Spleen (tissue), 11 donors: ENCODE measurements around the gene ASZ1. TPM values are rescaled to one million over a fixed set of nuclear protein-coding genes. Genes with fewer than 3 reads are reported as not detected.

Experiments used
- DNase-seq: peaks from one replicate; pipeline ENCODE4 v3.0.0-alpha.2; 2020
- H3K27ac ChIP-seq, 8 donors: fragments of 200-600 bp; sonication (generic) in 7 of 8; 1 replicate in 4 of 8; 2 replicates in 4 of 8; pipeline versions ENCODE4 v1.5.0 to v1.8.0; 2016 to 2021; ENCODE audit warnings: inconsistent platforms in 4 of 8, mild to moderate bottlenecking in 4 of 8, moderate library complexity in 1 of 8
- H3K27me3 ChIP-seq, 7 donors: fragments of 200-600 bp; sonication (generic) in 6 of 7; replicated peaks in 1 of 7; 1 replicate in 4 of 7; 2 replicates in 3 of 7; pipeline versions ENCODE4 v1.5.0 to v1.8.0; 2016 to 2021; ENCODE audit warnings: inconsistent platforms in 3 of 7, mild to moderate bottlenecking in 1 of 7
- H3K36me3 ChIP-seq, 6 donors: fragments of 200-600 bp; sonication (generic) in 5 of 6; 1 replicate in 4 of 6; 2 replicates in 2 of 6; pipeline versions ENCODE4 v1.5.0 to v1.8.0; 2016 to 2021; ENCODE audit warnings: inconsistent platforms in 2 of 6
- H3K4me1 ChIP-seq, 6 donors: fragments of 200-600 bp; sonication (generic) in 5 of 6; 1 replicate in 3 of 6; 2 replicates in 3 of 6; pipeline versions ENCODE4 v1.5.0 to v1.8.0; 2016 to 2021; ENCODE audit warnings: inconsistent platforms in 3 of 6
- H3K4me3 ChIP-seq, 8 donors: fragments of 200-600 bp; sonication (generic) in 7 of 8; 1 replicate in 4 of 8; 2 replicates in 4 of 8; pipeline versions ENCODE4 v1.5.0 to v1.8.0; 2016 to 2021; ENCODE audit warnings: inconsistent platforms in 4 of 8, mild to moderate bottlenecking in 4 of 8, moderate library complexity in 2 of 8
- H3K9me3 ChIP-seq, 8 donors: fragments of 200-600 bp; sonication (generic) in 7 of 8; 1 replicate in 4 of 8; 2 replicates in 4 of 8; pipeline versions ENCODE4 v1.5.0 to v1.8.0; 2016 to 2021; ENCODE audit warnings: inconsistent platforms in 4 of 8
- CTCF ChIP-seq, 11 experiments: fragments of 200-600 bp in 7 of 11; fragments of 450-650 bp in 4 of 11; sonication (generic) in 4 of 11; IDR thresholded peaks in 8 of 11; conservative IDR thresholded peaks in 3 of 11; 1 replicate in 7 of 11; 2 replicates in 4 of 11; pipeline versions ENCODE4 v1.4.0 to v1.8.0; 2016 to 2021; ENCODE audit warnings: antibody characterized with exemption in 11 of 11, inconsistent platforms in 4 of 11, mild to moderate bottlenecking in 1 of 11
- POLR2A ChIP-seq, 3 donors: fragments of 450-650 bp; IDR thresholded peaks; one replicate each; pipeline ENCODE4 v1.5.1; 2017; ENCODE audit warnings: antibody characterized with exemption in 3 of 3, mild to moderate bottlenecking in 1 of 3
- POLR2AphosphoS5 ChIP-seq, 3 donors: sonication (generic); formaldehyde crosslinking; IDR thresholded peaks; one replicate each; pipeline ENCODE4 v1.5.1; 2017; ENCODE audit warnings: antibody characterized with exemption in 3 of 3
- WGBS, 5 donors: extraction: QIAGEN DNeasy Blood & Tissue Kit in 3 of 5; methylation state at CpG; one replicate each; pipeline versions ENCODE4 v1.1.5 to v1.1.7; 2013 to 2018; 5-methylcytosine and 5-hydroxymethylcytosine counted together
- intact Hi-C: fragments of 100-400 bp; cut with DNase I; formaldehyde crosslinking; loops from one replicate; pipeline ENCODE4 v1.15.0; 2023; ENCODE audit warnings: low total_unique reads
- polyA plus RNA-seq, 3 donors: library from polyadenylated mRNA; stranded (reverse); fragments of 200-250 nt; gene quantifications; one replicate each; pipeline ENCODE4 v1.2.1, GENCODE V29; 2013
- total RNA-seq, 7 donors: library from RNA; depleted of rRNA in 3 of 7; stranded (reverse); fragments of >200 nt in 3 of 7; fragmentation: NEBNext Ultra II Directional in 4 of 7; extraction: Animal tissue kit (Norgen Biotek cat#: 25700) in 4 of 7; gene quantifications; one replicate each; pipeline versions ENCODE4 v1.1.0 to v1.2.1, GENCODE V29; 2016 to 2021
- donor health status: healthy with polysubstance abuse.
- donor health status: DM: no; HTN: no; CAD: no; lungs with moderate emphysema.
- donor health status: DM: no; HTN: no; CAD: no.
- donor health status: Bipolar disorder and iron deficiency.
- donor health status: healthy.
- donor health status: DM: no; HTN: no; CAD: no.
- donor health status: DM: yes; HTN: yes; CAD: no.

The ASZ1 gene
- total and polyA plus RNA-seq, 10 donors, result not detected

- Histone ChIP-seq H3K9me3 (peaks cover 0 to 4% (median 0%) of the 10 kb centered on the region in 8 donors), H3K27ac (no peak overlapping the region), H3K36me3 (no peaks in the 10 kb centered on the region), H3K27me3 (no peaks in the 10 kb centered on the region), H3K4me1 (no peaks in the 10 kb centered on the region), H3K4me3 (no peak overlapping the region)
- intact Hi-C loops, result no loop called here
- DNase-seq, result no peak
- TF ChIP-seq CTCF (IDR thresholded peaks at IDR 0.05 in 8 of 11, conservative IDR thresholded peaks at IDR 0.05 in 3 of 11) (no peak), POLR2AphosphoS5 (IDR thresholded peaks at IDR 0.05) (no peak), POLR2A (IDR thresholded peaks at IDR 0.05) (no peak)
- 85 to 95% (median 90%) methylated on average over 3 of the region's 3 CpGs for whole genome bisulfite sequencing, 5 donors
Observed at GRCh38 chr7:117411539-117411938, 15.8 kb downstream of the ASZ1 start.

GRCh38 chr7:117408831-117409230 is 18.5 kb downstream of the ASZ1 start:
- TF ChIP-seq POLR2AphosphoS5 (IDR thresholded peaks at IDR 0.05) (no peak), POLR2A (IDR thresholded peaks at IDR 0.05) (no peak), CTCF (IDR thresholded peaks at IDR 0.05 in 8 of 11, conservative IDR thresholded peaks at IDR 0.05 in 3 of 11) (no peak)
- no peaks in the 10 kb centered on the region for H3K36me3 ChIP-seq
- intact Hi-C loops, result loop anchor here (10.0 kb wide), 1 partner anchor 306 kb away; no protein-coding TSS in a partner anchor
- no peaks in the 10 kb centered on the region for H3K27me3 ChIP-seq
- no peak overlapping the region for H3K4me3 ChIP-seq
- WGBS, 5 donors, result 88 to 94% (median 93%) methylated on average over 1 of the region's 1 CpG
- H3K4me1 ChIP-seq, result no peaks in the 10 kb centered on the region
- DNase-seq, result no peak
- H3K27ac ChIP-seq, result no peak overlapping the region
- H3K9me3 ChIP-seq, result no peaks in the 10 kb centered on the region

GRCh38 chr7:117405519-117405918 is 21.8 kb downstream of the ASZ1 start:
- no peak for DNase-seq
- Histone ChIP-seq H3K4me1 (no peaks in the 10 kb centered on the region), H3K36me3 (no peaks in the 10 kb centered on the region), H3K4me3 (no peak overlapping the region), H3K27me3 (no peaks in the 10 kb centered on the region), H3K9me3 (no peaks in the 10 kb centered on the region), H3K27ac (no peak overlapping the region)
- intact Hi-C loops, result loop anchor here (10.0 kb wide), 1 partner anchor 309 kb away; no protein-coding TSS in a partner anchor
- TF ChIP-seq CTCF (IDR thresholded peaks at IDR 0.05 in 8 of 11, conservative IDR thresholded peaks at IDR 0.05 in 3 of 11) (no peak), POLR2AphosphoS5 (IDR thresholded peaks at IDR 0.05) (no peak), POLR2A (IDR thresholded peaks at IDR 0.05) (no peak)
- 62 to 88% (median 78%) methylated on average over 3 of the region's 3 CpGs for WGBS, 5 donors

- TF ChIP-seq CTCF (IDR thresholded peaks at IDR 0.05 in 8 of 11, conservative IDR thresholded peaks at IDR 0.05 in 3 of 11) (no peak), POLR2AphosphoS5 (IDR thresholded peaks at IDR 0.05) (no peak), POLR2A (IDR thresholded peaks at IDR 0.05) (no peak)
- Histone ChIP-seq H3K4me3 (no peak overlapping the region), H3K27ac (no peak overlapping the region), H3K9me3 (no peaks in the 10 kb centered on the region), H3K4me1 (no peaks in the 10 kb centered on the region), H3K36me3 (no peaks in the 10 kb centered on the region), H3K27me3 (no peaks in the 10 kb centered on the region)
- intact Hi-C loops, result loop anchor here (10.0 kb wide), 1 partner anchor 311 kb away; no protein-coding TSS in a partner anchor
- DNase-seq, result no peak
- WGBS, 5 donors, result 91 to 98% (median 96%) methylated on average over 8 of the region's 8 CpGs
Observed at GRCh38 chr7:117403737-117404136, 23.6 kb downstream of the ASZ1 start.
